Ovary (tissue), 9 donors: ENCODE data around the gene PMEPA1. TPM values are rescaled to one million over a fixed set of nuclear protein-coding genes. Genes with fewer than 3 reads are reported as not detected.
"Not testable (repeated sequence)": the region's sequence is repeated elsewhere in the genome, so short reads cannot be mapped to it uniquely, and the experiment has no call there.

Experiments used
- DNase-seq, 5 donors: peaks; one replicate each; pipeline ENCODE4 v3.0.0-alpha.2; 2019 to 2020
- H3K27ac ChIP-seq, 2 donors: fragments of 200-600 bp; one replicate each; pipeline versions ENCODE4 v1.5.1 to v1.8.0; 2019 to 2022
- H3K27me3 ChIP-seq: fragments of 200-600 bp; one replicate; pipeline ENCODE4 v1.8.0; 2022
- H3K36me3 ChIP-seq: fragments of 200-600 bp; sonication (generic); one replicate; pipeline ENCODE4 v1.5.1; 2019
- H3K4me1 ChIP-seq: one replicate; pipeline ENCODE4 v1.8.1; 2013; ENCODE audit warnings: mild to moderate bottlenecking, moderate library complexity; ENCODE audit not compliant: insufficient read depth
- H3K4me3 ChIP-seq: fragments of 200-600 bp; sonication (generic); one replicate; pipeline ENCODE4 v1.5.1; 2017
- H3K9me3 ChIP-seq, 2 donors: fragments of 200-600 bp in 1 of 2; sonication (generic) in 1 of 2; one replicate each; pipeline versions ENCODE4 v1.5.1 to v1.8.1; 2013 to 2019; ENCODE audit warnings: mild to moderate bottlenecking in 1 of 2, moderate library complexity in 1 of 2
- EP300 ChIP-seq: sonication (generic); formaldehyde crosslinking; IDR thresholded peaks from one replicate; pipeline ENCODE4 v1.6.1; 2017; ENCODE audit warnings: antibody characterized with exemption
- POLR2A ChIP-seq: fragments of 450-650 bp; IDR thresholded peaks from one replicate; pipeline ENCODE4 v1.6.1; 2017; ENCODE audit warnings: antibody characterized with exemption, mild to moderate bottlenecking, moderate library complexity
- WGBS, 3 donors: extraction: QIAGEN DNeasy Blood & Tissue Kit in 1 of 3; methylation state at CpG; one replicate each; pipeline versions ENCODE4 v1.1.5 to v1.1.7; 2013 to 2017; 5-methylcytosine and 5-hydroxymethylcytosine counted together
- intact Hi-C, 4 donors: fragments of 100-400 bp; cut with DNase I; formaldehyde crosslinking; loops; one replicate each; pipeline versions ENCODE4 v1.11.0 to v1.15.1; 2022 to 2023
- polyA plus RNA-seq, 2 donors: library from polyadenylated mRNA; stranded (reverse); fragments of 200-250 nt in 1 of 2; fragments of 350-450 nt in 1 of 2; fragmentation: Illumina TruSeq in 1 of 2; extraction: RNeasy Lipid Tissue Mini Kit (QIAGEN cat#74804) in 1 of 2; gene quantifications; one replicate each; pipeline ENCODE4 v1.2.3, GENCODE V29; 2013 to 2014
- total RNA-seq, 7 donors: library from RNA; depleted of rRNA in 2 of 7; stranded (reverse); fragments of >200 nt in 2 of 7; fragmentation: NEBNext Ultra II Directional in 3 of 7; extraction: Animal tissue kit (Norgen Biotek cat#: 25700) in 3 of 7; gene quantifications; one replicate each; pipeline versions ENCODE4 v1.1.0 to v1.2.4, GENCODE V29; 2016 to 2023
- TF ChIP-seq, protein P1 (sequence below), 3 donors: fragments of 450-650 bp in 2 of 3; fragments of 200-600 bp in 1 of 3; IDR thresholded peaks; one replicate each; pipeline versions ENCODE4 v1.5.1 to v1.8.0; 2016 to 2022; ENCODE audit warnings: antibody characterized with exemption in 3 of 3, mild to moderate bottlenecking in 1 of 3
- donor health status: DM: no; HTN: no; CAD: no; lungs with moderate emphysema.
- donor health status: DM: no; HTN: no; CAD: no.
- donor health status: Bipolar disorder and iron deficiency.
- donor health status: DM: yes; HTN: yes; CAD: no.
- donor health status: DM: no; HTN: no; CAD: no.
- donor health status: DM: yes; HTN: yes; CAD: no.

The PMEPA1 gene
- total and polyA plus RNA-seq, 9 donors: 2.7 to 73.4 (median 17.6) TPM

DNA sequence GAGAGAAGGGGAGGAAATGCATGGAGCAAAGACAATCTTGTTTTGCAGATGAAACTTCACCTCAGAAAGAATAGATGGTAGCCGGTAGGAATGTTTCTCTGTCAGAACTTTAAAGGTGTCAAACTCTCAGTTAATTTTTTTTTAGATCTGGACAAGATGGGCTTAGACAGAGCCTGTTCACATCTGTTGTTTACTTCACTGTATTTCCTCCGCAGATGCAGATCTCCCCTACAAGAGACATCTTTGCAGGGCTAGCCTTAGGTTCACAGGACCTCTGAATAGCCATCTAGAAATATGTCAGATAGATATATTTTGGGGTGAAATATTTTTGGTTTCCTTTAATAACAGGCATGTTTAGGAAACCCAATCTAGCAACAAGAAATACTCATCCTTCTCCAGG, 77.5 kb downstream of the PMEPA1 start:
- Histone ChIP-seq H3K36me3 (no peaks in the 10 kb centered on the region), H3K4me1 (no peaks in the 10 kb centered on the region), H3K9me3 (no peaks in the 10 kb centered on the region), H3K27ac (no peak overlapping the region), H3K27me3 (no peaks in the 10 kb centered on the region), H3K4me3 (no peak overlapping the region)
- TF ChIP-seq, protein P1, sequence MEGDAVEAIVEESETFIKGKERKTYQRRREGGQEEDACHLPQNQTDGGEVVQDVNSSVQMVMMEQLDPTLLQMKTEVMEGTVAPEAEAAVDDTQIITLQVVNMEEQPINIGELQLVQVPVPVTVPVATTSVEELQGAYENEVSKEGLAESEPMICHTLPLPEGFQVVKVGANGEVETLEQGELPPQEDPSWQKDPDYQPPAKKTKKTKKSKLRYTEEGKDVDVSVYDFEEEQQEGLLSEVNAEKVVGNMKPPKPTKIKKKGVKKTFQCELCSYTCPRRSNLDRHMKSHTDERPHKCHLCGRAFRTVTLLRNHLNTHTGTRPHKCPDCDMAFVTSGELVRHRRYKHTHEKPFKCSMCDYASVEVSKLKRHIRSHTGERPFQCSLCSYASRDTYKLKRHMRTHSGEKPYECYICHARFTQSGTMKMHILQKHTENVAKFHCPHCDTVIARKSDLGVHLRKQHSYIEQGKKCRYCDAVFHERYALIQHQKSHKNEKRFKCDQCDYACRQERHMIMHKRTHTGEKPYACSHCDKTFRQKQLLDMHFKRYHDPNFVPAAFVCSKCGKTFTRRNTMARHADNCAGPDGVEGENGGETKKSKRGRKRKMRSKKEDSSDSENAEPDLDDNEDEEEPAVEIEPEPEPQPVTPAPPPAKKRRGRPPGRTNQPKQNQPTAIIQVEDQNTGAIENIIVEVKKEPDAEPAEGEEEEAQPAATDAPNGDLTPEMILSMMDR (IDR thresholded peaks at IDR 0.05): no peak
- TF ChIP-seq POLR2A (no peak), EP300 (no peak)
- intact Hi-C loops: no loop called here
- DNase-seq: no peak
- WGBS, 3 donors: 57 to 84% (median 74%) methylated on average over 2 of the region's 2 CpGs

DNA sequence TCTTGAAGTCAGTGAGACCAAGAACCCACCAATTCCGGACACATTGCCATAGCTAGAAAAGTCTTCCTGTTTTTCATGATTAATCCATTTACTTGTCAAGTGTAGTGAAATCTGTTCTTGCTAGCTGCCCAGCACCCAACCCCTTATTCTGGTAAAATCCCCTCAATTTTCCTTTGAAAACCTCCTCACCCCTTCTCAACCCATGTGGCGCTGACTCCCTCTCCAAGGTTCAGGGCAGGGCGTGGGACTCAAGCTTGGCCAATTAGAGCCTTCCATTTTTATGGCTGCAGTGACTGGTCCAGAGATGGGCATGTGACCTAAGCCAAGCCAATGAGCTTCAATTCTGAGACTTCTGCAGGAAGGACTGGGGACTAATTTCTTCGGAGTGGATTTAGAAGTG, 79.8 kb downstream of the PMEPA1 start:
- WGBS, 3 donors: 69 to 73% (median 71%) methylated on average over 4 of the region's 4 CpGs
- no peaks in the 10 kb centered on the region for H3K9me3 ChIP-seq
- intact Hi-C loops: no loop called here
- DNase-seq: no peak
- no peak overlapping the region for H3K4me3 ChIP-seq
- no peaks in the 10 kb centered on the region for H3K36me3 ChIP-seq
- no peaks in the 10 kb centered on the region for H3K27me3 ChIP-seq
- TF ChIP-seq POLR2A (no peak), EP300 (no peak)
- TF ChIP-seq, protein P1 (IDR thresholded peaks at IDR 0.05): no peak
- no peaks in the 10 kb centered on the region for H3K4me1 ChIP-seq
- H3K27ac ChIP-seq: no peak overlapping the region

DNA sequence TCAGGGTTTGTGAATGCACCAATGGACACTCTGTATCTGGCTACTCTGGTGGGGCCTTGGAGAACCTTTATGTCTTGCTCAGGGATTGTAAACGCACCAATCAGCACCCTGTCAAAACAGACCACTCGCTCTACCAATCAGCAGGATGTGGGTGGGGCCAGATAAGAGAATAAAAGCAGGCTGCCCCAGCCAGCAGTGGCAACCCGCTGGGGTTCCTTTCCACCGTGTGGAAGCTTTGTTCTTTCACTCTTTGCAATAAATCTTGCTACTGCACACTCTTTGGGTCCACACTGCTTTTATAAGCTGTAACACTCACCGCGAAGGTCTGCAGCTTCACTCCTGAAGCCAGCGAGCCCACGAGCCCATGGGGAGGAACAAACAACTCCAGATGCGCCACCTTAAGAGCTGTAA, 80.3 kb downstream of the PMEPA1 start:
- H3K27me3 ChIP-seq, H3K36me3 ChIP-seq, H3K4me1 ChIP-seq, H3K27ac ChIP-seq, H3K4me3 ChIP-seq, DNase-seq, intact Hi-C loops, H3K9me3 ChIP-seq: not testable (repeated sequence)
- 84 to 87% (median 85%) methylated on average over 9 of the region's 9 CpGs for WGBS, 3 donors

DNA sequence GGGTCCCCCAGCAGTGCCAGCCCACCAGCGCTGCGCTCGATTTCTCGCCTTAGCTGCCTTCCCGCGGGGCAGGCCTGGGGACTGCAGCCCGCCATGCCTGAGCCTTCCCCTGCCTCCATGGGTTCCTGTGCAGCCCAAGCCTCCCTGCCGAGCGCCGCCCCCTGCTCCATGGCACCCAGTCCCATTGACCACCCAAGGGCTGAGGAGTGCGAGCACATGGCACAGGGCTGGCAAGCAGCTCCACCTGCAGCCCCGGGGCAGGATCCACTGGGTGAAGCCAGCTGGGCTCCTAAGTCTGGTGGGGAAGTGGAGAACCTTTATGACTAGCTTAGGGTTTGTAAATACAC, 80.9 kb downstream of the PMEPA1 start:
- H3K9me3 ChIP-seq, H3K36me3 ChIP-seq, H3K4me3 ChIP-seq, H3K27me3 ChIP-seq, DNase-seq, H3K4me1 ChIP-seq, intact Hi-C loops, H3K27ac ChIP-seq: not testable (repeated sequence)
- WGBS, 3 donors: 93 to 97% (median 97%) methylated on average over 11 to 12 of the region's 12 CpGs

DNA sequence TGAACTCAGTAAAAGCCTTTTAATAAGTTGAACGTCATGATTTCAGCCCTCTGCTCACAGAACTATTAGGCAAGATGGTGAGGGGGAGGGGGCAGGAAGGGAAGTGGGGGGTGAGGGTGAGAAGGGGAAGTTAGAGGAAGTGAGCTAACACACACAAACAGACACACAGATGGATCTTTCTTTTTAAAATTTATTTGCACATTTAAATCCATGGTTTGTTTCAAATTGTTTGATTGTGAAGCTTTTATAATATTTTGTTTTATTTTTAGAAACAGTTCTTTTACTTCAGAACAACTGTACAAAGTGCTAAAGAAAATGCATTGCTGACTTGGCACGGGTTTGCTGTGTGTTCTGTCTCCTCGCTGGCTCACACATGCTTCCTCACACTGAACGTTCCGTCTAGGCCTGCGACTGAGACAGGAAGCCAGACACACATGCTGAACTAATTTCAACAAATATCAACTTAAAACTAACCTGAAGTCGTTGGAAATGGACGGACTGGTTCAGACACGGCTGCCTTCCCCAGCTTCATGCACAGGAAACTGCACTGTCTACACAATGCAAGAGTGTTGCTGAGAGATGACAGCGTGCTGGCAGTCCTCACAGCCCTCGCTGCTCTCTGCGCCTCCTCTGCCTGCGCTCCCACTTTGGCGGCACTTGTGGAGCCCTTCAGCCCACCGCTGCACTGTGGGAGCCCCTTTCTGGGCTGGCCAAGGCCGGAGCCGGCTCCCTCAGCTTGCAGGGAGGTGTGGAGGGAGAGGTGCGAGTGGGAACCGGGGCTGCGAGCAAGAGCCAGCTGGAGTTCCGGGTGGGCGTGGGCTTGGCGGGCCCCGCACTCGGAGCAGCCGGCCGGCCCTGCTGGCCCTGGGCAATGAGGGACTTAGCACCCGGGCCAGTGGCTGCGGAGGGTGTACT, 81.5 kb downstream of the PMEPA1 start:
- 49 to 61% (median 58%) methylated on average over 29 of the region's 29 CpGs for WGBS, 3 donors
- Histone ChIP-seq H3K27me3 (no peaks in the 10 kb centered on the region), H3K36me3 (no peaks in the 10 kb centered on the region), H3K27ac (no peak overlapping the region), H3K4me1 (no peaks in the 10 kb centered on the region), H3K4me3 (no peak overlapping the region), H3K9me3 (no peaks in the 10 kb centered on the region)
- intact Hi-C loops: no loop called here
- TF ChIP-seq, protein P1 (IDR thresholded peaks at IDR 0.05): no peak
- no peak for TF ChIP-seq POLR2A
- TF ChIP-seq EP300: no peak
- DNase-seq: peak in 2 of 5 donors; percentile 26 to 44
